A549 (cell line): Measurements from ENCODE around the gene DUS4L.

Experiments
- CTCF ChIP-seq: fragments of >200 bp; sonication (Bioruptor Twin); formaldehyde crosslinking; IDR thresholded peaks from 3 replicates; pipeline ENCODE4 v1.5.1; 2016
- TF ChIP-seq, protein P1 (sequence below): fragments of 200-600 bp; sonication (generic); IDR thresholded peaks from 2 replicates; pipeline ENCODE4 v1.6.1; 2016; ENCODE audit warnings: antibody characterized with exemption, mild to moderate bottlenecking, moderate library complexity

DNA sequence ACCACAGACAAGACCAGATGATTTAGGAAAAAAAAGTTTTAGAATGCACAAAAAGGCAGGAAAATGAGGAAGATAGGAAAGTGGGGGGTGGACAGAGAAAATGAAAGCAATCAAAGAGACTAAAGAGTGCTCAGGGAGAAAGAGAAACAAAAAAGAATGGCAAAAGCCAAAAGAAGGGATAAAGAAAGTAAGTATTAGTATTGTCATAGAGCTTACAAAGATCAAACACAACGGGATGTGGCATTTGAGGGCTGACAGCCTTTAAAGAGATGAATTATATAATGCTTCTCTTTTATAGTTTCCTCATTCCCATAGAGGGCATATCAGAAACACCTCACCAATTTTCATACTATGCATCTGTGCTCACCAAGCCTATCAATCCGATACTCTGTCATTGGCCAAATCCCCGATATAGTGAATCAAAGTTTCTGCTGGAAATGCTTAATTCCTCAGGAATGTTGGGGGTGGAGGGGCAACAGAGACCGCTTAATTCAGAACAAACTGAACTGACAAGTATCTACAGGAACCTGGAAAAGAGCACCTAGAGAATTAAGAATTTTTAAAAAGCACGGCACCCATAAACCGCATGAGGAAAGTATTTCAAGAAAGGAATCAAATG, 2.8 kb upstream of the DUS4L start:
- TF ChIP-seq, protein P1, sequence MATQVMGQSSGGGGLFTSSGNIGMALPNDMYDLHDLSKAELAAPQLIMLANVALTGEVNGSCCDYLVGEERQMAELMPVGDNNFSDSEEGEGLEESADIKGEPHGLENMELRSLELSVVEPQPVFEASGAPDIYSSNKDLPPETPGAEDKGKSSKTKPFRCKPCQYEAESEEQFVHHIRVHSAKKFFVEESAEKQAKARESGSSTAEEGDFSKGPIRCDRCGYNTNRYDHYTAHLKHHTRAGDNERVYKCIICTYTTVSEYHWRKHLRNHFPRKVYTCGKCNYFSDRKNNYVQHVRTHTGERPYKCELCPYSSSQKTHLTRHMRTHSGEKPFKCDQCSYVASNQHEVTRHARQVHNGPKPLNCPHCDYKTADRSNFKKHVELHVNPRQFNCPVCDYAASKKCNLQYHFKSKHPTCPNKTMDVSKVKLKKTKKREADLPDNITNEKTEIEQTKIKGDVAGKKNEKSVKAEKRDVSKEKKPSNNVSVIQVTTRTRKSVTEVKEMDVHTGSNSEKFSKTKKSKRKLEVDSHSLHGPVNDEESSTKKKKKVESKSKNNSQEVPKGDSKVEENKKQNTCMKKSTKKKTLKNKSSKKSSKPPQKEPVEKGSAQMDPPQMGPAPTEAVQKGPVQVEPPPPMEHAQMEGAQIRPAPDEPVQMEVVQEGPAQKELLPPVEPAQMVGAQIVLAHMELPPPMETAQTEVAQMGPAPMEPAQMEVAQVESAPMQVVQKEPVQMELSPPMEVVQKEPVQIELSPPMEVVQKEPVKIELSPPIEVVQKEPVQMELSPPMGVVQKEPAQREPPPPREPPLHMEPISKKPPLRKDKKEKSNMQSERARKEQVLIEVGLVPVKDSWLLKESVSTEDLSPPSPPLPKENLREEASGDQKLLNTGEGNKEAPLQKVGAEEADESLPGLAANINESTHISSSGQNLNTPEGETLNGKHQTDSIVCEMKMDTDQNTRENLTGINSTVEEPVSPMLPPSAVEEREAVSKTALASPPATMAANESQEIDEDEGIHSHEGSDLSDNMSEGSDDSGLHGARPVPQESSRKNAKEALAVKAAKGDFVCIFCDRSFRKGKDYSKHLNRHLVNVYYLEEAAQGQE: no peak
- no peak for TF ChIP-seq CTCF
